ENCODE data around the gene ERC2. TPM values are rescaled to one million over a fixed set of nuclear protein-coding genes. Genes with fewer than 3 reads are reported as not detected.

Gene ERC2
- total RNA-seq, 2 donors from 2014 or later = 1.2 TPM; not detected in 1

- Histone ChIP-seq H3K4me1 (ENCODE audit: control insufficient read depth in 1 of 2, low read depth in 2 of 2) (no peaks in the 10 kb centered on the region), H3K36me3 (no peaks in the 10 kb centered on the region), H3K27ac (no peak overlapping the region), H3K9me3 (no peaks in the 10 kb centered on the region), H3K27me3 (replicated peaks; ENCODE audit: insufficient read depth) (no peaks in the 10 kb centered on the region), H3K4me3 (no peak overlapping the region)
- ATAC-seq (ENCODE audit: insufficient number of reproducible peaks, low FRiP score, low read depth) = no peak
- DNase-seq (ENCODE audit: low spot score) = no peak
- TF ChIP-seq CTCF (IDR thresholded peaks at IDR 0.05) = no peak
Measured at GRCh38 chr3:55708921-55709320, 759.3 kb downstream of the ERC2 start.

DNA sequence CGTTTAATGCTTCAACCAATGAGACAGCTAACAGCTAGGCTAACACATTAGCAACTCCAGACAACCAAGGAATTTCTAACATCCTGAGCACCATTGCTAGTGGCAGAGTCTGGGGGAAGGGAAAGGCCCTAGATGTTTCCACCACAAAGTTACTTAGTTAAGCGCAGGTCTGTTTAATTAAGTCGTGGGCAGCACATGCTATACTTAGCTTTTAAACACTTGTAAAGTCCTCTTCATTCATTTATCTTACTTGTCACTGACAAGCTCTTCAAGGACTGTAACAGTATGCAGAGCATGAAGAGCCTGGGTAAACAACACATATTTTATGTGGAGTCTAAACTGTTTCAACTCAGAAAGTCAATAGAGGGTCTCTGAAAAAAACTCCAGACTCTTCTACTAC is 760.0 kb downstream of the ERC2 start:
- Histone ChIP-seq H3K4me1 (ENCODE audit: control insufficient read depth in 1 of 2, low read depth in 2 of 2) (no peaks in the 10 kb centered on the region), H3K27ac (no peak overlapping the region), H3K27me3 (replicated peaks; ENCODE audit: insufficient read depth) (no peaks in the 10 kb centered on the region), H3K36me3 (no peaks in the 10 kb centered on the region), H3K4me3 (no peak overlapping the region), H3K9me3 (no peaks in the 10 kb centered on the region)
- ATAC-seq (ENCODE audit: insufficient number of reproducible peaks, low FRiP score, low read depth) = no peak
- TF ChIP-seq CTCF (IDR thresholded peaks at IDR 0.05) = no peak
- DNase-seq (ENCODE audit: low spot score) = no peak

GRCh38 chr3:55704521-55704920 is 763.7 kb downstream of the ERC2 start:
- ATAC-seq (ENCODE audit: insufficient number of reproducible peaks, low FRiP score, low read depth) = no peak
- no peaks in the 10 kb centered on the region for H3K9me3 ChIP-seq
- H3K4me3 ChIP-seq = no peak overlapping the region
- no peaks in the 10 kb centered on the region for H3K36me3 ChIP-seq
- no peaks in the 10 kb centered on the region for H3K27me3 ChIP-seq (replicated peaks; ENCODE audit: insufficient read depth)
- no peak overlapping the region for H3K27ac ChIP-seq
- TF ChIP-seq CTCF (IDR thresholded peaks at IDR 0.05) = no peak
- no peak for DNase-seq (ENCODE audit: low spot score)
- no peaks in the 10 kb centered on the region for H3K4me1 ChIP-seq (ENCODE audit: control insufficient read depth in 1 of 2, low read depth in 2 of 2)

- H3K27me3 ChIP-seq (replicated peaks; ENCODE audit: insufficient read depth) = no peaks in the 10 kb centered on the region
- H3K4me3 ChIP-seq = no peak overlapping the region
- no peak for TF ChIP-seq CTCF (IDR thresholded peaks at IDR 0.05)
- no peaks in the 10 kb centered on the region for H3K9me3 ChIP-seq
- no peaks in the 10 kb centered on the region for H3K36me3 ChIP-seq
- DNase-seq (ENCODE audit: low spot score) = no peak
- H3K27ac ChIP-seq = no peak overlapping the region
- no peaks in the 10 kb centered on the region for H3K4me1 ChIP-seq (ENCODE audit: control insufficient read depth in 1 of 2, low read depth in 2 of 2)
- no peak for ATAC-seq (ENCODE audit: insufficient number of reproducible peaks, low FRiP score, low read depth)
Measured at GRCh38 chr3:55702822-55703221, 765.4 kb downstream of the ERC2 start.

GRCh38 chr3:55701997-55702396 is 766.3 kb downstream of the ERC2 start:
- H3K27ac ChIP-seq = no peak overlapping the region
- H3K36me3 ChIP-seq = no peaks in the 10 kb centered on the region
- H3K4me3 ChIP-seq = no peak overlapping the region
- no peak for TF ChIP-seq CTCF (IDR thresholded peaks at IDR 0.05)
- DNase-seq (ENCODE audit: low spot score) (no peak), ATAC-seq (ENCODE audit: insufficient number of reproducible peaks, low FRiP score, low read depth) (no peak)
- H3K27me3 ChIP-seq (replicated peaks; ENCODE audit: insufficient read depth) = no peaks in the 10 kb centered on the region
- no peaks in the 10 kb centered on the region for H3K9me3 ChIP-seq
- no peaks in the 10 kb centered on the region for H3K4me1 ChIP-seq (ENCODE audit: control insufficient read depth in 1 of 2, low read depth in 2 of 2)
